Activated naive CD8-positive, alpha-beta T cell (primary cell): ENCODE data around the gene BCL2L2.

Source experiments
- H3K27ac Mint-ChIP-seq: one replicate; pipeline ENCODE4 v1.8.0; 2021; ENCODE audit warnings: mixed read lengths
- H3K27me3 Mint-ChIP-seq: one replicate; pipeline ENCODE4 v1.8.0; 2021; ENCODE audit warnings: mixed read lengths
- H3K36me3 Mint-ChIP-seq: one replicate; pipeline ENCODE4 v1.8.0; 2021; ENCODE audit warnings: mixed read lengths
- H3K4me1 Mint-ChIP-seq: one replicate; pipeline ENCODE4 v1.8.0; 2021; ENCODE audit warnings: low read depth, mixed read lengths
- H3K4me3 Mint-ChIP-seq: one replicate; pipeline ENCODE4 v1.8.0; 2021; ENCODE audit warnings: mild to moderate bottlenecking, mixed read lengths
- H3K9me3 Mint-ChIP-seq: one replicate; pipeline ENCODE4 v1.8.0; 2021; ENCODE audit warnings: low read depth, mixed read lengths

Gene BCL2L2

DNA sequence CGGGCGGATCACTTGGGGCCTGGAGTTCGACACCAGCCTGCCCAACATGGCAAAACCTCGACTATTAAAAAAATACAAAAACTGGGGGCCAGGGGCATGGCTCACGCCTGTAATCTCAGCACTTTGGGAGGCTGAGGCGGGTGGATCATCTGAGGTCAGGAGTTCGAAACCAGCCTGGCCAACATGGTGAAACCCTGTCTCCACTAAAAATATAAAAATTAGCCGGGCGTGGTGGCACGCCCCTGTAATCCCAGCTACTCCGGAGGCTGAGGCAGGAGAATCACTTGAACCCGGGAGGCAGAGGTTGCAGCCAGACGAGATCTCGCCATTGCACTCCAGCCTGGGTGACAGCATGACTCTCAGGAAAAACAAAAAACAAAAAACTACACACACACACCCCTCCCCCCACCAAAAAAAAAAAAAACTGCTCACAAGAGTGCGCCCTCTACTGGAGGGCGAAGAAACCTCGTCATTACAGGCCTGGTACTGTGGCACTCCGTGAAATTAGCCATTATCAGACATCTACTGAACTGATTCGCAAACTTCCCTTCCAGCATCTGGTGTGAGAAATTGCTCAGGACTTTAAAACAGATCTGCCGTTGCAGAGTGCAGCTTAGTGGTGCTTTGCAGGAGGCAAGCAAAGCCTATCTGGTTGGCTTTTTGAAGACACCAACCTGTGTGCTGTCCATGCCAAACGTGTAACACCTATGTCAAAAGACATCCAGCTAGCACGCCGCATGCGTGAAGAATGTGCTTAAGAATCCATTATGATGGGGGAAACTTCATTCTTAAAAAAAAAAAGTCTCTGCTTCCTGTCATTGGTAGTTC is 11.7 kb upstream of the BCL2L2 start:
- Mint-ChIP-seq H3K9me3 (no peaks in the 10 kb centered on the region), H3K4me1 (peaks cover 29% of the 10 kb centered on the region), H3K27me3 (no peaks in the 10 kb centered on the region), H3K27ac (no peak overlapping the region), H3K4me3 (peak overlapping the region; percentile 34), H3K36me3 (no peaks in the 10 kb centered on the region)

DNA sequence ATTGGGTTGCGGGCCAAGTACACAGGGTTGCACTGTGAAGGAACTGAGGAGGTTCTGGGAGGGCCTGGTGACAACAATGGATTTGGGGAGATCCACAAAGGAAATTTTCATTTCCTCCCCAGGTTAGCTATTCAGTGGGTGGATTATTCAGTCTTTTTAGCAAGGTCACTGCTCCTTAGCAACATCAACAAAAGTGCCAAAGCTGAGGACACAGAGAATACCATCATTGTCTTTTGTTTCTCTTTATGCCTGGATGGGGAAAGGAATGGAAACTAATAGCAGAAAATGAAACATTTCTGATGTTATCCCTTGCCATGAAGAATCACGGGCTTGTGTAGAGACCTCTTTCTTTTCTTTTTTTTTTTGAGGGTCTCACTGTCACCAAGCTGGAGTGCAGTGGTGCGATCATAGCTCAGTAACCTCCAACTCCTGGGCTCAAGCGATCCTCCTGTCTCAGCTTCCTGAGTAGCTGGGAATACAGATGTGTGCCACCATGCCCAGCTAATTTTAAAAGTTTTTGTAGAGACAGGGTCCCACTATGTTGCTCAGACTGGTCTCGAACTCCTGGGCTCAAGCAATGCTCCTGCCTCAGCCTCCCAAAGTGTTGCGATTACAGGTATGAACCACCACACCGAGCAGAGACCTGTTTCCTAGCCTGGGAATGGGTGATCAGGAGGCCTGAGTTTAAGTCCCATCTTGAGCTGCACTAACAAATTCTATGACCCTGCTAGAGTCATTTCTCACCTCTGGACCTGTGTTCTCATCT is 10.4 kb upstream of the BCL2L2 start:
- peaks cover 35% of the 10 kb centered on the region for H3K4me1 Mint-ChIP-seq
- H3K27me3 Mint-ChIP-seq, result no peaks in the 10 kb centered on the region
- no peaks in the 10 kb centered on the region for H3K9me3 Mint-ChIP-seq
- no peak overlapping the region for H3K4me3 Mint-ChIP-seq
- no peaks in the 10 kb centered on the region for H3K36me3 Mint-ChIP-seq
- H3K27ac Mint-ChIP-seq, result no peak overlapping the region

DNA sequence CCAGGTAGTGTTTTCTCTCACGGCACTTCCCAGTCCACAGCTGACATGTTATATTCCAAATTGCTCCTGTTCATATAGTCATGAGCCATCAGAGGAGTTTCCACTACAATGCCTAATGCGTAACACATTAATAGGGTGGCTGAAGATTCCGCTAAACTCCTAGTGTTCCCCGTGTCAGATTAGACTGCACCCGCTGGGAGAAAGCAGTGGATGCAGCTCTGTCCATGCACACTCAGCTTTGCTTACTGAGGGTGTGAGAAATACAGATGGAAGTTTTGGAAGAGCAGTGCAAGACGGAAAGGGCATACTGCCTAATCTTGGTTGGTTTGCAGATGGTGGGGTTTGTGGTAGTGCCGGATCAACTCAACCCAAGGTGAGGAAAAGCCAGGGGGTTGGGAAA is 9.5 kb upstream of the BCL2L2 start:
- Mint-ChIP-seq H3K4me3 (no peak overlapping the region), H3K36me3 (no peaks in the 10 kb centered on the region), H3K27ac (peak overlapping the region; percentile 46), H3K4me1 (peaks cover 35% of the 10 kb centered on the region), H3K27me3 (no peaks in the 10 kb centered on the region), H3K9me3 (no peaks in the 10 kb centered on the region)

DNA sequence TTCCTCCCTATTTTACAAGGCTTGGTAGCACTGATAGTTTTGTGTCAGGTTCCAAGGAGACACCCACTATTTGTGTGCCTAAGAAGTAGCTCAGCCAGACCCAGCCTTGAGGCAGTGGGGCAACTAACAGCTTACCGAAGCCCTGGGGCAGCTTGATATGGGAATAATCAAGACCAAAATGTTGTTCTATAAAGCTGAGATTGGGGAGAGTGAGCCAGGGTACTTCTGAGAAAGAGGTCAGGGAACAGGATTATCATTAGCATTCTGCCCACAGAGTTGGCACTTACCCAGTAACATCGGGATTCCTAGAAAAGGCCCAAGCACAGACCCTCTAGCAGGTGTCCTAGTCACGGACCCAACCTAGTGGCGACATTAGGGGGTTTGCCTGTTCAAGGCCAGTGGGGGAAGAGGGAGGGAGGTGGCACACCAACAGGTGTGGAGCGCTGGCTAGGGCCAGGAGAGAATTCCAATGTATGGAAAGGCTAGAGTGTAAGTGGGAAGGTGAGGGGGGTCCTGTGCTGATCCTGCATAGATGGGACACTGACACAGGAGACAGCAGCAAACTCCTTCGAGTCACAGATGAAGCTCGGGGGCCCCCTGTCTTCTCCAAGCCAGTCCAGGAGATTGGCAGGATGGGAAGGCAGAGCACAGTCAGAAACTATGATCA is 8.9 kb upstream of the BCL2L2 start:
- H3K27me3 Mint-ChIP-seq, result no peaks in the 10 kb centered on the region
- peak overlapping the region; percentile 50 for H3K27ac Mint-ChIP-seq
- peaks cover 38% of the 10 kb centered on the region for H3K4me1 Mint-ChIP-seq
- no peak overlapping the region for H3K4me3 Mint-ChIP-seq
- H3K36me3 Mint-ChIP-seq, result no peaks in the 10 kb centered on the region
- no peaks in the 10 kb centered on the region for H3K9me3 Mint-ChIP-seq

DNA sequence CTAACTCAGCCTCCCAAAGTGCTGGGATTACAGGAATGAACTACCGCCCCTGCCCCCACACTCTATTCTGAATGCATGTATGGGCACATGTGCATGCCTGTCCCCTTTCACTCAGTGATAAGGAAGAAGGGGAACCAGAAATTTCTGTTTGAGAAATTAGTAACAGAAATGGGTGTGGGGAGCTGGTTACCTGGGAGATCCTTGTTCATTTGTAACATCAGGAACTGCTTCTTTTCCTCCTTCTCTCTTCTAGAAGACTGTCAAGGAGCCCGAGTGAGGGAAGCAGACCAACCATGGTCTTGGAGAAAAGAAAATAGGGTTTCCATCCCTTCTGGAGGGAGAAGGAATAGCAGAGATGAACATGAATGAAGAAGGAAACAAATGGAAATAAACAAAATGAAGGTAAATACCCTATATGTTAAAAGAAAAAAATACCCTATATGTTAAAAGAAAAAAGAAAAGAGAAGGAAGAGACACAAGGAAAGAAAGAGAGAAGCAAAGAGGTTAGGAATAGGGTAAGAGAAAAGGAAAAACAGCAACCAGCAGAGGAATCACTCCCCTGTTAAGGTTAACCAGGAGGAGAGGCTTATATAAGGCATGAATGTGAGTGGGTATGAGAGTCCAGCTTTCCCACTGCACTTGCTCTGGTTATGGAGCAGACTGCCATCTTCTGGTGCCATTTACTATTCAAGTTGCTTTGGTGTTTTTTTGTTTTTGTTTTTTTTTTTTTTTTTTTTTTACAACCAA is 7.2 kb upstream of the BCL2L2 start:
- Mint-ChIP-seq H3K36me3 (no peaks in the 10 kb centered on the region), H3K27me3 (no peaks in the 10 kb centered on the region), H3K27ac (peak overlapping the region; percentile 9), H3K4me3 (peak overlapping the region; percentile 88), H3K9me3 (no peaks in the 10 kb centered on the region), H3K4me1 (peaks cover 34% of the 10 kb centered on the region)

DNA sequence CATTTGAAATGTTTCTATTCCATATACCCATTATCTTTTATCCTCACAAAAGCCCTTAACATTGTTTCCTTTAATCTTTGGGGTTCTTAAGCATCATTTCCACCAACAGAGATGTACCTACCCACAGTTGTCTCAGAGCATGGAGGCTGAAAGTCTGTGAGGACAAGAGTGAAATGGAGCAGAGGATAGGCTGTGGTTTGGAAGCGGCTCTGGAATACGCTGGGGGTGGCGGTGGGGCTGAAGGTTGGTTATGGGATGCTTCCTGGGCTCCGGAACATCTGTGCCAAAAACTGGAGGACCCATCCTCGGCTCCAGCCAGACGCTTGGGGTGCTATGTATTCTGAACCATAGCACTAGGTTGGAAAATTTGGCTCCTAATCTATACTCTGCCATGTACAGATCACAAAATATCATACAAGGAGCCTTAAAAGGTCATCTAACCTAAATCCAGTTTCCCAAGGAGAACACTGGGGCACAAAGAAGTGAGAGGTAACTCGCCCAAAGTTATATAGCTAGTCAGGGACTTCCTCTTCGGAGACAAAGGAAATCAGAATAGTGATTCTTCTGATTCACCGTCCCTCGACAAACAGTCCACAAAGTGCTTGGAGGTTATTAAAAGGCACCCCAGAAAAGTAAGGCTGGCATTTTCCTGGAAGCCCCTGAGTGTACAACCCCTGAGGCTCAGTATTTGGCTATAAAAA is 6.5 kb upstream of the BCL2L2 start:
- Mint-ChIP-seq H3K4me1 (peaks cover 27% of the 10 kb centered on the region), H3K36me3 (no peaks in the 10 kb centered on the region), H3K27me3 (no peaks in the 10 kb centered on the region)

DNA sequence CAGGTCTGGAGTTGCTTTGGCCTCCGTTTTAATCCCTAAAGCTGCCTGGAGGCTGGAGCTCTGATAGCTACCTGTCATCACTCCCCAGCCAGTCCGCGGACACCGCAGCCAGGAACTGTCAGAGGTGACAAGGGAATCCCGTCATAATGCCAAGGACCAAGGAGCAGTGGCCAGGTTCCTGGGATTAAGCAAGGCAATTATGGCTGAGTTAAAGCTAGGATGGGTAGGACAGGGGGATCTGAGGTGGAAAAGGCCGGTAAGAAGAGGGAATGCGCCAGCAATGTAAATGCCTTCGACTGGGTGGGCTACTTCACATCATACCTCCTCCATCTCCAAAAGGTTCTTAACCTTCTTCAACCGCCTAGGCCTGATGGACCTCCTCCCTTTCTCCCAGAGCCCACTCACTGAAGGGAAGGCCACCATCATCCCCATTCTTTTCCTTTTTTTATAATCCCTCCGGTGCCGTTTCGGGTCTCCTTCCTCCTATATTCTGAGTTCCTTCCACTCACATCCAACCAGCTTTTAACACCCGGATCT is 5.9 kb upstream of the BCL2L2 start:
- peaks cover 23% of the 10 kb centered on the region for H3K4me1 Mint-ChIP-seq
- no peaks in the 10 kb centered on the region for H3K36me3 Mint-ChIP-seq
- no peaks in the 10 kb centered on the region for H3K9me3 Mint-ChIP-seq
- peak overlapping the region; percentile 88 for H3K4me3 Mint-ChIP-seq
- H3K27me3 Mint-ChIP-seq, result no peaks in the 10 kb centered on the region
- H3K27ac Mint-ChIP-seq, result peak overlapping the region; percentile 82

More for the DNA sequence above, 6.5 kb upstream of the BCL2L2 start:
- peak overlapping the region; percentile 82 for H3K27ac Mint-ChIP-seq
- peak overlapping the region; percentile 88 for H3K4me3 Mint-ChIP-seq
- H3K9me3 Mint-ChIP-seq, result no peaks in the 10 kb centered on the region

DNA sequence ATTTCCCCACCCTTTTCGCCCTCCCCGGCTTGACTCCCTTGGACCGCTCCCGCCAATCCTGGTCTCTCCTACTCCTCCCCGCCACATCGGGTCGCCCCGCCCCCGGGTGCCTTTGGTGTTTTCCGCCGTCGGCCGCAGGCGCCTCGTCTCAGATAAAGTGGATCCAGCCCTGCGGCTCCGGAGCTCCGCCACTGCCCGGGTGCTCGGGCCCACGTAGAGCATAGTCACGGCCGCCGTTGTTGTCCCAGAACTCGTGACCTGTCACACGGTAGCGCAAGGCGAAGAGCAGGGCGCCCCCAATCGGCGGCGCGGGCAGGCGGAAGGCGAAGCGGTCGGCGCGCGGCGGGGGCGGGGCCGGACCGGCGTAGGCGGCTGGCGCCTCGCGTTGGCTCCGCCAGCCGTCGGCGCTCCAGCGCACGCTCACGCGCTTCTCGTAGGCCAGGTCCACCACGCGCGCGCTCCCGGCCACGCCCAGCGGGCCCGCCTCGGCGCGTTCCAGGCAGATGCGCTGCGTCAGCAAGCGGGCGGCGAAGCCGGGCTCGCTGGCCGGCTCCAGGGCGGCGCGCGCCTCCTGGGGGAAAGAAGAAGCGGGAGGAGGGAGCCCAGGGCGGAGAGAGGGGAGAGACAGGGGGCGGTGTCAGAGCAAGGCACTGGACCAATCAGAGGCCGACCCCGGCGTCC is 5.2 kb upstream of the BCL2L2 start:
- Mint-ChIP-seq H3K36me3 (no peaks in the 10 kb centered on the region), H3K27me3 (peaks cover 4% of the 10 kb centered on the region), H3K9me3 (no peaks in the 10 kb centered on the region), H3K27ac (peak overlapping the region; percentile 94), H3K4me1 (peaks cover 23% of the 10 kb centered on the region), H3K4me3 (peak overlapping the region; percentile 88)

DNA sequence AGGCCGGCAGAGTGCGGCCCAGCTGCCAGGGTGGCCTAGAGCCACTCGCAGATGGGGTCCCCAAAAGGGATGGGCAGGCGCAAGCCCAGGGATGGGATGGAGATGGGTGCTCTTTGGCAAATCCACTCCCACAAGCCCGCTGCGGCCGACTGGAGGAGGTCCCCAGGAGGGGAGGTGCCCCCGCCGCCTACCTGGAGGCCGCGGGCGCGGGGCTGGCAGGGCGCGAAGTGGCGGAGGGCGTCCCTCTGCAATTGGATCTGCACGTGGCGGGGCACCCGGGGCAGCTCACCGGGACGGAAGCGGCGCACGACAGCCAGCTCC is 4.7 kb upstream of the BCL2L2 start:
- Mint-ChIP-seq H3K27ac (peak overlapping the region; percentile 89), H3K4me3 (peak overlapping the region; percentile 87), H3K36me3 (no peaks in the 10 kb centered on the region), H3K27me3 (peaks cover 4% of the 10 kb centered on the region), H3K4me1 (peaks cover 23% of the 10 kb centered on the region), H3K9me3 (no peaks in the 10 kb centered on the region)

DNA sequence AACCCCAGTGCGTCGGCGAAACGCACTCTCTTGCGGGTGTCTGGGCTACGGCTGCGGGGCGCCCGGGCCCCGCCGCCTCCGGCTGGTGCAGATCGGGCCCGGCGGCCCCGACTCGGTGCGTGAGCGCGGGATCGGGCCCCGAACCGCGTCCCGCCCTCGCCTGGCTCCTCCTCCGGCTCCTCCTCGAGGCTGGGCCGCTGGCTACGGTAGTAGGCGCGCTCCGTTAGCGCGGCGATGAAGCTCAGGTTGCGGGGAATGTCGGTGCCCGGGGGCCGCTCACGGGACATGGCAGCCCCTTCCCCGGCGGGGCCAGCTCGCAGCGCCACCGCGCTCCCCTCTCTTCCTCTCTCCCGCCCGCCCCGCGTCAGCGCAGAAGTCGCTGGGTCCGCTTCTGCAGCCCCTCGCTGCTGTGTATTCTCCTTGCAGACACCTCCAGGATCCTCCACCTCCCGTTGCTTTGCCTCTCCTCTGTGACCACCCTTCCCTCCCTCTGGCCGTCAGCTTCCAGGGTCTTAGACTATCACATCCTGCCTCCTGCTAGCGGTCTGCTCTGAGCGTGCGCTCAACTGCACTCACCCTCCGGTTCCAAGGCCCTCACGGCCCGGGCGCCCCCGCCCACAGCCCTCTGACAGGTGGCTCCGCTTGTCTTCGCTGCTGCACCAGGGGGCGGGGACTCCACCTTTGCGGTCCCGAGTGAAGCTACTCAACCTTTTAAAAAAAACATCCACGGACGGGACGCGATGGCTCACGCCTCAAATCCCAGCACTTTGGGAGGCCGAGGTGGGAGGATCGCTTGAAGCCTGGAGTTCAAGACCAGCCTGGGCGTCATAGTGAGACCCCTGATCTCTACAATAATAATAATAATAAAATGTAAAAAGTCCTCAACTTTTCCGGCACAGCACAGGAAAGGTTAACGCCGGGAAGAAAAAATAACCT is 4.1 kb upstream of the BCL2L2 start, which contains the start of gene PPP1R3E:
TSS of gene PPP1R3E (minus strand) at position 570 of the 936 bp plus-strand sequence. CDS start at position 287, 283 bp downstream.
- Mint-ChIP-seq H3K4me1 (peaks cover 23% of the 10 kb centered on the region), H3K27ac (peak within 1 kb of the TSS; percentile 100), H3K27me3 (peaks cover 9% of the 10 kb centered on the region), H3K9me3 (no peaks in the 10 kb centered on the region), H3K36me3 (no peaks in the 10 kb centered on the region), H3K4me3 (peak within 1 kb of the TSS; percentile 100)

DNA sequence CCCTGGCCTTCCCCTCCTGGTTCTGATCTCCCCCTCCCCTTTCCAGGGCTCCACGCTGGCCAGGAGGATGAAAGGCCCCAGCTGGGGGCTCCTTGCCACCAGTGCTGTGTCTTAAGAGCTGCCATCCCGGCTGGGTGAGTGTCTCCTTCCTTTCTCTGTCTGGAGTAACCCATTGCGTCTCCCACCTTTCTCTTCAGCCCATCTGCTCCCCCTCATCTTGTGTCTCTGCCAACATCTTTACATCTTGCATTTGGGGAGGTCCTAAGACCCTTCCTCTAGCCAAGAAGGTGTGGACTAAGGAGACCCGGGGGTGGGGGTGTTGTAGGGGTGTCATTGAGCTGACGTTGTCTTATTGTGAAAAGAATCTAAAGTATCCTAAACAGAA is 505 bp downstream of the BCL2L2 start:
- no peak overlapping the region for H3K4me3 Mint-ChIP-seq
- peaks cover 6% of the 10 kb centered on the region for H3K4me1 Mint-ChIP-seq
- peaks cover 13% of the 10 kb centered on the region for H3K27me3 Mint-ChIP-seq
- H3K27ac Mint-ChIP-seq, result no peak overlapping the region
- no peaks in the 10 kb centered on the region for H3K36me3 Mint-ChIP-seq
- no peaks in the 10 kb centered on the region for H3K9me3 Mint-ChIP-seq

DNA sequence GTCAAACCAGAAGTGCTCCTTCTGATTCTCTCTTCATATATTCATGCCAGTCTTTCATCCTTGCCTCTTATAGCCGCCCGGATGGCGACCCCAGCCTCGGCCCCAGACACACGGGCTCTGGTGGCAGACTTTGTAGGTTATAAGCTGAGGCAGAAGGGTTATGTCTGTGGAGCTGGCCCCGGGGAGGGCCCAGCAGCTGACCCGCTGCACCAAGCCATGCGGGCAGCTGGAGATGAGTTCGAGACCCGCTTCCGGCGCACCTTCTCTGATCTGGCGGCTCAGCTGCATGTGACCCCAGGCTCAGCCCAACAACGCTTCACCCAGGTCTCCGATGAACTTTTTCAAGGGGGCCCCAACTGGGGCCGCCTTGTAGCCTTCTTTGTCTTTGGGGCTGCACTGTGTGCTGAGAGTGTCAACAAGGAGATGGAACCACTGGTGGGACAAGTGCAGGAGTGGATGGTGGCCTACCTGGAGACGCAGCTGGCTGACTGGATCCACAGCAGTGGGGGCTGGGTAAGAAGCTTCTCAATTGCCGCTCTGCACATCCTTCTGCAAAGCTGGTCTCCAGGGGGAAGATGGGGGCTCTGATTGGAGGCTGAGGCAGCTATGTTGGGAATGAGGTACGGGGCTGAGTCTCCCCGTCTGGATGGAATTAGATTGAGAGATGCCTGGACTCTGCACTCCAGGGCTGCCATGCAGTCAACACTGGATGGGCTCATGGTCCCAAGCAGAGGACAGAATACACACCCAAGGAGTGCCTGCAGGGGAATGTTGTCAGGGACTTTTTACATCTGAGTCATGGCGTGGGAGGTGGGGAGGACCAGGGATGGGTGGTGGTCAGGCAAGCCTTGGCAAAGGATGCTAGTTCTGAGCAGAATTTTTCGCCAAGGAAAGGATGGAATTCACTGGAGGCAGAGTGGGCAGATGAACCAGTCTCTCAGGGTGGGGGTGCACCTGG is 1.3 kb downstream of the BCL2L2 start:
- no peak overlapping the region for H3K4me3 Mint-ChIP-seq
- peaks cover 2% of the 10 kb centered on the region for H3K4me1 Mint-ChIP-seq
- H3K36me3 Mint-ChIP-seq, result no peaks in the 10 kb centered on the region
- H3K27me3 Mint-ChIP-seq, result peaks cover 13% of the 10 kb centered on the region
- no peaks in the 10 kb centered on the region for H3K9me3 Mint-ChIP-seq
- H3K27ac Mint-ChIP-seq, result no peak overlapping the region
